IPS-18c (cell line): ENCODE results near the gene RNF220.
"Not testable (repeated sequence)": the region's sequence is repeated elsewhere in the genome, so short reads cannot be mapped to it uniquely, and the experiment has no call there.

ENCODE experiments used
- H3K4me3 ChIP-seq: 2 replicates; pipeline ENCODE4 v1.7.0; 2013; ENCODE audit warnings: low read depth, mild to moderate bottlenecking, low read length, moderate library complexity; ENCODE audit not compliant: insufficient read depth
- H3K9me3 ChIP-seq: one replicate; pipeline ENCODE4 v1.6.1; 2013; ENCODE audit warnings: mild to moderate bottlenecking, low read length, moderate library complexity; ENCODE audit not compliant: control insufficient read depth, insufficient read depth

Gene RNF220

GRCh38 chr1:44546403-44547053 is 141.5 kb downstream of the RNF220 start:
- Histone ChIP-seq H3K4me3 (no peak overlapping the region), H3K9me3 (peaks cover 2% of the 10 kb centered on the region)

DNA sequence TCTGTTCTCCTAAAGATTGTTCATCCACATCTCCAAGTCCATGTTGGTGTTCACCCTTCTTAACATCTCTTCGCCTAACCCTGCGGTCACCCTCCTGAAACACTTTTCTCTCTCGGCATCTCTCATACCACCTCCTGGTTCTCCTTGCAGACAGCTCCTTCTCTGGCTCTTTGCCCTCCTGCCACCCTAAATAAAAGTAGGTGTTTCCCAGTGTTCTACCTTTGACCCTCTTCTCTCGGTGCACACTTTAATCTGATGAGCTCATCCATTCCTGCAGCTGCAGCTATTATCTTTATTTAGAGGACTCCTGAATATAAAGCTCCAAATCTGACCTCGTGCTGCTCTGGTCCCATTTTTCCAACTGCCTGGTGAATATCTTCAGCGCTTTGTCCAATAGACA is 142.3 kb downstream of the RNF220 start:
- peaks cover 2% of the 10 kb centered on the region for H3K9me3 ChIP-seq
- H3K4me3 ChIP-seq, result no peak overlapping the region

DNA sequence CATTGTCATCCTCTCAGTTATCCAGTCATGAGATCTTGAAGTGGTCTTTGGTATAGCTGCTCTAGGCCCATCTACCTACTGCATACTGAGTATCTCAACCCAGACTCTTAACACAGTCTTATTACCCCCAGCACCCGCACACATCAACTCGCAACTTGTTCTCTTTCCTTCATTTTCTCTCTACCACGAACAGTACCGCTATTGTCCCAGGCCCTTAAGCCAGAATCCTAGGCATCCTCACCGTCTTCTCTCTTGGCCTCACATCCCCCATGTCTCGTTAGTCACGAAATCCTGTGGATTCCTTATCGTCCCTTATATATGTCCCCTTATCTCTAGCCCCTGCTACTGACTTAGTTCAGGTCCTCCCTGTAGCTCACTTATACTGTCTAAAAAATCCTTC is 142.8 kb downstream of the RNF220 start:
- Histone ChIP-seq H3K9me3 (peaks cover 2% of the 10 kb centered on the region), H3K4me3 (no peak overlapping the region)

DNA sequence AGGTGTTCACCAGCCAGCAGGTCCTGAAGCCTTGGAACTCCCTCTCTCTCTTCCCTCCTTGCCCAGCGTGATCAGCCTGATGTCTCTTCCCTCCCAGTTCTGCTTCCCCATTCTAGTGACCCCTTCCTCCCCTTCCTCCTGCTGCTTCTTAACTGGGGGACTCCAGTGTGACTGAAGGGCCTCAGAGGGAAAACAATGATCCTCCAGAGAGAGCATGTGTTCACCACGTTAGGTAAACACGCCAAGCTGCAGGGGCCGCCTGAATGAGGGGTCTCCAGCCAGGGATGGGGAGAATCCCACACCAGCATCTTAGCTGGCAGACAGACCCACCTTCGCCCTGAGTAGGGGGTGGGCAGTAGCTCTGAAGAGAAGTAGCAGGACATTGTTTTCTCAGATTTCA is 144.5 kb downstream of the RNF220 start:
- no peak overlapping the region for H3K4me3 ChIP-seq

GRCh38 chr1:44553127-44553758 is 148.2 kb downstream of the RNF220 start:
- Histone ChIP-seq H3K4me3 (no peak overlapping the region), H3K9me3 (no peaks in the 10 kb centered on the region)

More for the DNA sequence above, 144.5 kb downstream of the RNF220 start:
- peaks cover 2% of the 10 kb centered on the region for H3K9me3 ChIP-seq

- Histone ChIP-seq H3K9me3 (no peaks in the 10 kb centered on the region), H3K4me3 (no peak overlapping the region)
Measured at GRCh38 chr1:44553771-44554170, 148.7 kb downstream of the RNF220 start.

DNA sequence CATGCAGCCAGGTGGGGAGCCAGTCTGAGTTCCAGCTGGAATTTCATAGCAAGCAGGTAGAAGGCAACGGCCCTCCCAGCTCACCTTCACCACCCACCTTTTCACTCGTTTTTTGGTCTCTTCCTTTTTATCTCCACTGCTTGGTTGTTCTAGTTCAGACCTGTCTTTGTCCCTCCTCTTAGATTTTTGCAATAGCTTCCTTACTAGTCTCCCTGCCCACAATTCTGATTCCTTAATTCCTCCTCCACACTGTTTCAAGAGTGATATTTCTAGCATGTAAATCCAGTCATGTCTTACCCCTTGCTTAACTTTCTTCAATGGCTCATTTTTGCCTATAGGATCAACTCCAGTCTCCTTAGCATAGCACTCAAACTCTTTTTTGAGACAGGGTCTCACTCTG is 149.7 kb downstream of the RNF220 start:
- H3K9me3 ChIP-seq, result no peaks in the 10 kb centered on the region

GRCh38 chr1:44557778-44558177 is 152.7 kb downstream of the RNF220 start:
- H3K4me3 ChIP-seq, result no peak overlapping the region
- H3K9me3 ChIP-seq, result no peaks in the 10 kb centered on the region

More for the DNA sequence above, 149.7 kb downstream of the RNF220 start:
- H3K4me3 ChIP-seq, result no peak overlapping the region

GRCh38 chr1:44558883-44559282 is 153.8 kb downstream of the RNF220 start:
- Histone ChIP-seq H3K4me3 (no peak overlapping the region), H3K9me3 (no peaks in the 10 kb centered on the region)

DNA sequence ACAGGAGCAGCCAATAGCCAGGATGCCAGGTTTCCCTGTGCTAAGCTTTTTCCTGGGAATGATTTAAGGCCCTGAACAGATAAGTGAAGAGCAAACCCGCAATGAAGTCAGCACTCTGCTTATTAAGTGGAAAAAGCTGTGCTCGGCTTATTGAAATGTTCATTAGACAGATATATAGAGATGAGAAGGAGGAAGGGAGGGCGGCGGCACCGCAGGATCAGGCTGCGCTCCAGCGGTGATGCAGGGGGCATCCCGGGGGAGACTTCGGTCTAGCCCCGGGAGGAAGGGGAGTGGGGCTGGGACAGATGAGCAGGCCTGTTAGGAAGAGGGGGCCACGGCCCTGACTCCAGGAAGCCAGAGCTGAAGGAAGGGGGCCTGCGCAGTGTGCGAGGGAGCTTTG is 154.3 kb downstream of the RNF220 start:
- H3K4me3 ChIP-seq, result no peak overlapping the region
- H3K9me3 ChIP-seq, result no peaks in the 10 kb centered on the region

- H3K9me3 ChIP-seq, result no peaks in the 10 kb centered on the region
- no peak overlapping the region for H3K4me3 ChIP-seq
Measured at GRCh38 chr1:44559913-44560312, 154.9 kb downstream of the RNF220 start.

DNA sequence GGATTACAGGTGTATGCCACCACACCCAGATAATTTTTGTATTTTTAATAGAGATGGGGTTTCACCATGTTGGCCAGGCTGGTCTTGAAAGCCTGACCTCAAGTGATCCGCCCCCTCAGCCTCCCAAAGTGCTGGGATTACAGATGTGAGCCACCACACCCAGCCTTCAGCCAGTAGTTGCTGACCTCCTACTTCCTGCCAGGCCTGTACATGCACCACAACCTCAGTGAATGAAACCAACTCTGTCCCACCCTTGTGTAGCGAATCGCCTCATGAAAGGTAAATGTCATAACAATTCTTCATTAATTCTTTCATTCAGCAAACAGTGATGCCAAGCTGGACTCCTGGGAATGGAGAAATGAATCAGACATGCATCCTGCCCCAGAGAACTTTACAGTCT is 155.6 kb downstream of the RNF220 start:
- H3K4me3 ChIP-seq, H3K9me3 ChIP-seq: not testable (repeated sequence)

DNA sequence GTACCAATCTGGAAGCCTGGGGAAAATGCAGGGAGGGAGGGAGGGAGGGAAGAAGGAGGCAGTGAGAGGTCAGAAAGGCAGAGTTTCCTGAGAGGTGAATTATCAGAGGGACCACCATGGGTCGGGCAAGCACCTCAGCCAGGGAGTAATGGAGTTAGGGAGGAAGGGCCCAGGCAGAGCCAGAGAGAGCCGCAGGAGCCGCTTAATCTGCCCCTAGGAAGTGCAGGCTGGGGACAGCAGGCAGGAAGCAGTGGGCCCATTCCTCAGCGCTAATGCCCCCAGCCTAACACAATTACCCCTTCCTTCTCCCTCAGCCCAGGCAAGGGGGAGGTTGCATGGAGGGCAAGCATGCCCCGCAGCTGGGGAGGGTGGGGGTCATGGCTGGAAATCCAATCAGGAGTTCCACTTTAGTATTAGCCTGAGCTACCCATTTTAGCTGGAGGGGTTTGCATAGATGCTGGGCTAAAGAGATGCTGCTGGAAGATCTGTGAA is 160.2 kb downstream of the RNF220 start:
- H3K4me3 ChIP-seq, result no peak overlapping the region
- no peaks in the 10 kb centered on the region for H3K9me3 ChIP-seq

DNA sequence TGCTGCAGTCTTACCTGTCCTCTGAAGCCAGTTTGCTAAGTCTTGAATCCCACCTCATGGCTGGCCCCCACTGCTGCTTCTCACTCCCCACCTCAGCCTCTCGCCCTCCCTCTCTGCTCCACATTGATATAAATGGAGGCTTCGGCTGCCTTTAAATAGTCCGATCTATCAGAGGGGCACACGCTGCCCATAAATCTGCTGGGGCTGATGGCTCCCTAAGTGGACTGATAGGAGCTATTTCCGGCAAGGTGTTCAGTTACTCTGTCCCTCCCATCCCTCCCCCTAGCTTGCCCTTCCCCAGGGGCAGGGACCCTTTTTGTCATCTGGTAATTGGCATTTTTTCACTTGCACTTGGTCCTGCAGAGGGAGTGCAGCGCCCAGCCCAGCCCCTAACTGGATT is 160.8 kb downstream of the RNF220 start:
- no peaks in the 10 kb centered on the region for H3K9me3 ChIP-seq
- H3K4me3 ChIP-seq, result no peak overlapping the region

DNA sequence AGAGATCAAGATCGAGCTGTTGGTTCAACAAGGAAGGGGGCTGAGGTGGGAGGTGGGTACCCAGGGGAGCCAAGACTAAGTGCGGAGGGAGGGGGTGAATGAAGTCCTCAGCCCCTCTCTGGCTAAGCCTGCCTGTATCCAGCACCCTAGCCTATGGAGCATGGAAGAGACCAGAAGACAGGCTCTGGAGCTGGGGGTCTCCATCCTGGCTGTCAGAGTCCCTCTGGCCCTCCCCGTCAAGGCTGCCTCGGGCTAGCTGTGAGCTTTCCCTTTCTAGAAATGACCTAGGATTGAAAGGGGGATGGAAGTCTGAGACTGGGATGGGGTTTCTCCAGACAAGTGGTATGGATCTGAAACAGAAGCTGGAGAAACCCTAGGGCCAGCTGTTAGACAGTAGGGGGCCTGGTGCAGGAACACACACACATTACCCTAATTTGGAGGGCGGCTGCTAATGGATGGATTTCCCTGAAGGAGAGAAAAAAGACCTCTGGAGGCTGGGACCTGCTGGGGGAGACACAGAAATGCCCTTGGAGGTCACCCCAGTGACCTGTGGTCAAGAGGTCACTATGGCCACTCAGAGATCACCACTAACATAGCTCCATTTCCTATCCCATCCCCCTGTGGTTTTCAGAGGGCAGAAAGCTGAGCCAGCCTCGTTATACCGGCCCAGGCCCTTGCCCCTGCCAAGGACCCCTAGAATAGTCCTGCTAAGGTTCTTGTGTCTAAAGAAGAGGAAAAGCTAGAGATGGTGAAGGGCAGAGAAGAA is 161.4 kb downstream of the RNF220 start:
- H3K4me3 ChIP-seq, result no peak overlapping the region
- no peaks in the 10 kb centered on the region for H3K9me3 ChIP-seq

DNA sequence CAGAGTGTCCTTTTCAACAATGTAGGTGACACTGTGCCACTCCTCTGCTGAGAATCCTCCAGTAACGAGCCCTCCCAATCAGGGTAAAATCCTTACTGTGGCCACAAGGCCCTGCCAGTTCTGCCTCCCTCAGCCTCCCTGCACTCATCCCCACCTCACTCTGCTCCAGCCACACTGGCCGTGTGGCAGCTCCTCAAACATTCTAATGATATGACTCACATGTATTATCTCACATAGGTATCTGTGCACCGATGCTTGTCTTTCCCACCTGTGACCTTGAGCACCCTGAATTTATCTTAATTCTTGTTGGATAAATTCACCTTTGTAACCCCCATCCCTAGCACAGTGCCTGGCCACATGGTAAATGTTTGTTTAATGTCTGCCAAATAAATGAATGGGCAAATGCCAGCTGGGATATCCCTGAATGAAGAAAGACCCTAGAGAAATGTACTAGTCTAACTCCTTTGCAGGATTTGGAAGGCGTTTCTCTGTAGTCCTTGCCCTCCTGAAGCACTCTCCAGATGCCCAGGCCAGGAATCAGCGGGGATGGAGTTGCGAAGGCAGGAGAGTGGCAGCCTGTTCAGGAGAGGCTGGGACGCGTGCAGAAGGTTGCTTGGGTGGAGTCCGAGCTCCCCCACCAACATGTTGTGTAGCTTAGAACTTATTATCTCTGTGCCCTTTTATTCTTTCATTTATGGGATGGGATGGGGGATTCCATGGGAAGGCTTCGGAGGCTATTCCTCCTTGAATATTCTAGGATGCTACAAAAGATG is 163.3 kb downstream of the RNF220 start:
- Histone ChIP-seq H3K4me3 (no peak overlapping the region), H3K9me3 (no peaks in the 10 kb centered on the region)

DNA sequence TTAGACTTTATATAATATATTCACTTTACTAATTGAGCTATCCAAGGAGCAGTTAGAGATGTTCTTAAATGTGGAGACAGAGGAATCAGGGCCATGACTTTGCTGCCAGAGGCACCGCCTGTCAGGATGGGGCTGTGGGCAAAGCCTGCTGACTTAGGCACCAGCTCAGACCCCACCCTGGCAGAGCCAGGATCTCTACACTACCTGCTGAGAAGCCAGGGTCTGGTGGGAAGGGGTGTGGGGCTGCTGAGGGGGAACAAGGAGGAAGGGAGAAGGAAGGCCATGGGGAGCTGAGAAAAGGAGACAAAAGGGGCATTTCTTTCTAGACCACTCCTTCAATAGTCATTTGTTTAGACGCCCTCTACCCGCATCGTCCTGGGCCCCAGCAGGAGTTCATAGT is 164.4 kb downstream of the RNF220 start:
- Histone ChIP-seq H3K4me3 (no peak overlapping the region), H3K9me3 (no peaks in the 10 kb centered on the region)
